ENCODE measurements around the gene KCNG2. TPM values are rescaled to one million over a fixed set of nuclear protein-coding genes. Genes with fewer than 3 reads are reported as not detected.
"Not testable (repeated sequence)": the region's sequence is repeated elsewhere in the genome, so short reads cannot be mapped to it uniquely, and the experiment has no call there.

KCNG2 gene, protein sequence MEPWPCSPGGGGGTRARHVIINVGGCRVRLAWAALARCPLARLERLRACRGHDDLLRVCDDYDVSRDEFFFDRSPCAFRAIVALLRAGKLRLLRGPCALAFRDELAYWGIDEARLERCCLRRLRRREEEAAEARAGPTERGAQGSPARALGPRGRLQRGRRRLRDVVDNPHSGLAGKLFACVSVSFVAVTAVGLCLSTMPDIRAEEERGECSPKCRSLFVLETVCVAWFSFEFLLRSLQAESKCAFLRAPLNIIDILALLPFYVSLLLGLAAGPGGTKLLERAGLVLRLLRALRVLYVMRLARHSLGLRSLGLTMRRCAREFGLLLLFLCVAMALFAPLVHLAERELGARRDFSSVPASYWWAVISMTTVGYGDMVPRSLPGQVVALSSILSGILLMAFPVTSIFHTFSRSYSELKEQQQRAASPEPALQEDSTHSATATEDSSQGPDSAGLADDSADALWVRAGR
- not detected for total RNA-seq
- long read RNA-seq = 0 reads

DNA sequence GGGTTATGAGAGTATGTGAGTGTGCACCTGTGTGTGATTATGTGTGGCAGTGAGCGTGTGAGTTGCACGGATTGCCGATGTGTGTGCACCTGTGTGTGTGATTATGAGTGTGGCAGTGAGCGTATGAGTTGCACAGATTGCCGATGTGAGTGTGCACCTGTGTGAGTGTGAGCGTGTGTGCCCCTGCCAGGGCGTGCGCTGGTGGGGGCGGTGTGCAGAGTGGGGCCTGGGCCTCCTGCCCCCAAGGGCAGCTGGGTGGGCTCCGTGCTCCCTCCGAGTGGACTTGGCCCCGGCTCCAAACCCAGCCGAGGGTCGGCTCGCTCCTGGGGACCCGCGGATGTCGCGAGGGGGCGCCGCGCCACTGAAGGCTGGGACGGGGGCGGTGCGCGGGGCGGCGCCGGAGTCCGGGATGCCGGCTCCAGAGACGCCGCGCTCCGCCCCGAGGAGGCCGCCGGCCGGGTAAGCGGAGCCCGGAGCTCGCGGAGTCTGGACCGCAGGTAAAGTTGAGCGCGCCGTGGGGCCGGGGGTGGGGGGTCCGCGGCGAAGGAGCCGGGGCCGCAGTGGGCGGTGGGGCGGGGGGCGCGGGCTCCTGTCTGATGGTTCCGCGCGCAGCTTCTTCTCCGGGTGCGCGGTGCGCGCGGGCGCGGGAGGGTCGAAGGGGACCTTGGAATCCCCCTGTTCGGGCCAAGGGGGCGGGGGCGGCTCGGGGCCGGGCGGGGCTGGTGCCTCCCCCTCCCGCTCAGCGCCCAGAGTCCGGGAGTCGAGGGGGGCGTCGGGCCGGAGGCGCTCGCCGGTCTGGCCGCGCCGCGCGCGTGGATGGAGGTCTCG lies at the start of gene KCNG2:
TSS of gene KCNG2 (plus strand) at position 421 of the 828 bp plus-strand sequence. CDS start 65,730 bp downstream, outside the sequence.
- peak; percentile 66 for DNase-seq
- ATAC-seq = peak; percentile 76
- intact Hi-C loops (cut with micrococcal nuclease) = no loop called here

DNA sequence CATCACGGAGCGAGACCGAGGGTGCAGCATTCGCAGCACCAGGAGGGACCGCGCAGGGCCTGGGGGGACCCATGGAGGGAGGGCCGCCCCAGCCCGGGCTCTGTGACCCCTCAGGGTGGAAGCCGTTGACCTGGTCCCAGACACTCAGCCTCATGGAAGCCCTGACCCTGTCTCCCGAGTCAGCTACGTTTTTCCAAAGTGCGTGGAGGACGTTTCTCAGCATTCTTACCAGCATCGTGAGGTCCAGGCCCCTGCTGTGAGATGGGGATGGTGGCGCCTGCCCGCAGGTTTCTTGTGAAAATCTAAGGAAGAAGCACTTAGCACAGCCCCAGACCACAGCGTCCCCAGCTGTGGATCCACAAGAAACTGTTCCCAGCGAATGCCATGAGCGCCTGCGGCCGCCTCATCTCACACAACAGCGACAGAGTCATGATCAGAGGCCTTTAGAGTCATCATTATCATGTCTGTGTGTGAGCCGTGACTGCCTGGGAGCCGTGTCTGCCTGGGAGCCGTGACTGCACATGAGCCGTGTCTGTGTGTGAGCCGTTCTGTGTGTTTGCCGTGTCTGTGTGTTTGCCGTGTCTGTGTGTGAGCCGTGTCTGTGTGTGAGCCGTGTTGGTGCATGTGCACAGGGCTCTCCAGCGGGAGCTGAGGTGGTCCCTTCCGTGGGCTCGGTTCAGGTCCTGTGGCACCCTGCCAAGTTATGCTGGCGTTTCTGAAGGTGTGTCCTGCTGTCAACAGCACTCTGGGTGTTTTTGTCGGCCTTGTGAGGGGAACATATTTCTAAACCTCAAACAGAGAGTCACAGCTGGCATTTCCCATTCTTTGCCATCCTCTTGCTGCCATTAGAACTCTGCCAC lies 49.2 kb upstream of the KCNG2 start:
- ATAC-seq (no peak), DNase-seq (no peak)
- intact Hi-C loops (cut with micrococcal nuclease) = no loop called here

DNA sequence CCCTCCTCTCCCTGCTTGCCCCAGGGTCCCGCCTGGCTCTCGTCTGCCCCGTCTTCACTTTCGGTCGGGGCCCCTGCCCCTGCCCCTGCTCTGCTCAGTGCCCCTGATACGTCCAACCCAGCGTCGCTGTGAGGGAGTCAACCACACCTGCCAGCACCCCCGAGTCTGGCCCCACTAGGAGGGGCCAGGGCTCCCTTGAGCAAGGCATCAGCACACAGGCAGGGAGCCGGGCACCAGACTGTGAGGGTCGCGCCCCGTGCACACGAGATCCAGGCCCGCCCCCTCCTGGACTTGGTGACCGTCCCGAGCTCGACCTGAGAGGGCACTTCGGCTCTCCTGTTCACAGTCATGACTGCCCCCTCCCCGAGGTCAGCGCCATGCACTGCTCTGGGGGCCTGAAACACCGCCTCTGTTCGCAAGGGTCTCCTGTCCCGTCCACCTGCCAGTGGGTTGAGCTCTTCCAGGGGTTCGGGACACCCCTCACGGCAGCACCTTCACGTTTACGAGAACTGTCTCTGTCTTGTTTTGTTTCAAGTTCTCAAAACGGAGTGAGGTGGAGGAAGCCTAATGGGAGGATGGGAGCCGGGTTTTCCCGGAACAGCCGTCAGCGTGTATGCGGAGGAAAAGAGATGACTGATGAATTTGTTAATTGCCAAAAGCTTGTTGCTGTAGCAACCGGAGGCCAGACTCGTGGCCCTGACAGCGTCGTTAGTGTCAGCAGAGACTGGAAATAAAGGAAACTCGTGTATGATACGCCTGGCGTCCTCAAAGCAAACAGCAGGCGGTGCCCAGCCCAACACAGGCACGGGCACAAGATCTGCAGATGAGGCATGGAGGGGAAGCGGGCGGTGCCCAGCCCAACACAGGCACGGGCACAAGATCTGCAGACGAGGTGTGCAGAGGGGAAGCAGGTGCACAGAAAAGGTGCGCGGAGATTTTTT lies 48.2 kb upstream of the KCNG2 start:
- ATAC-seq = no peak
- intact Hi-C loops (cut with micrococcal nuclease) = no loop called here
- DNase-seq = no peak

DNA sequence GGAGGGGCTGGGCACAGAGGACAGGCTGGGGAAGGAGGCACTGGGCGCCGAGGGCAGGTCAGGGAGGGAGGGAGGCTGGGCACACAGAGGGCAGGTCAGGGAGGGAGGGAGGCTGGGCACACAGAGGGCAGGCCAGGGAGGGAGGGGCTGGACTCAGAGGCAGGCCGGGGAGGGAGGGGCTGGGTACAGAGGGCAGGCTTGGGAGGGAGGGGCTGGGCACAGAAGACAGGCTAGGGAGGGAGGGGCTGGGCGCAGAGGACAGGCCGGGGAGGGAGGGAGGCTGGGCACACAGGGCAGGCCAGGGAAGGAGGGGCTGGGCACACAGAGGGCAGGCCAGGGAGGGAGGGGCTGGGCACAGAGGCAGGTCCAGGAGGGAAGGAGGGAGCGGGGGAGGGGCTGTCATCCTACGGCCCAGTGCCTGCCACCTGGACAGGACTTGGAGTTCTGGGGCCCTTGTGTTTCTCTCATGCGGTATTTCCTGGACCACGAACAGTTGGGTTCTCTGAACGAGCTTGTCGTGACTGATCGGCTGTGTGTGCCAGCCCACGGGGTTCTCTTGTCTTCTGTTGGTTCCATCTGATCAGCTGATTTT lies 46.7 kb upstream of the KCNG2 start:
- DNase-seq = no peak
- no peak for ATAC-seq
- intact Hi-C loops (cut with micrococcal nuclease) = no loop called here

DNA sequence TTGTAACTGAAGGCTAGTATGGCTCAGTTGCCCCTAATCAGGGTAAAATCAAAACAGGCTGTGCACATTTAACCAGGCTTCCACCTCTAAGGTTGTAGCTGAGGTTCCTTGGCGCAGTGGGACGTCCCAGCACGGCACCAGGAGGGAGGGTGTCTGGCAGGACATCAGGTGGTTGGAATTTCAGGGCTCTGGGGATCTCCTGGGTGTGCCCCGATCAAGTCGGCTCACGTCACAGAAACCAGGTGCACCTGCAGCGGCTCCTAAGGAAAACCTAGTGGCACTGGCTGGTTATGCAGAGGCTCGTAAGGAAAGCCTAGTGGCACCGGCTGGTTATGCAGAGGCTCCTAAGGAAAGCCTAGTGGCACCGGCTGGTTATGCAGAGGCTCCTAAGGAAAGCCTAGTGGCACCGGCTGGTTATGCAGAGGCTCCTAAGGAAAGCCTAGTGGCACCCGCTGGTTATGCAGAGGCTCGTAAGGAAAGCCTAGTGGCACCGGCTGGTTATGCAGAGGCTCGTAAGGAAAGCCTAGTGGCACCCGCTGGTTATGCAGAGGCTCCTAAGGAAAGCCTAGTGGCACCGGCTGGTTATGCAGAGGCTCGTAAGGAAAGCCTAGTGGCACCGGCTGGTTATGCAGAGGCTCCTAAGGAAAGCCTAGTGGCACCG lies 45.7 kb upstream of the KCNG2 start:
- intact Hi-C loops (cut with micrococcal nuclease); ATAC-seq; DNase-seq: not testable (repeated sequence)

DNA sequence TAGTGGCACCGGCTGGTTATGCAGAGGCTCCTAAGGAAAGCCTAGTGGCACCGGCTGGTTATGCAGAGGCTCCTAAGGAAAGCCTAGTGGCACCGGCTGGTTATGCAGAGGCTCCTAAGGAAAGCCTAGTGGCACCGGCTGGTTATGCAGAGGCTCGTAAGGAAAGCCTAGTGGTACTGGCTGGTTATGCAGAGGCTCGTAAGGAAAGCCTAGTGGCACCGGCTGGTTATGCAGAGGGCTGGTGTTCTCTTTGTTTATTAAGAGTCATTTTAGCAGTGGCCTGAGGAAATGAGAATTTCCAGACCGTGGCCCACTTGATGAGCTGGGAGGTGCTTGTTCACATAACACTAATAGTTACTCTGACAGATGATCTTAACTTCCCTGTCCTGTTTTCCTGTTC lies 44.8 kb upstream of the KCNG2 start:
- ATAC-seq; intact Hi-C loops (cut with micrococcal nuclease); DNase-seq: not testable (repeated sequence)

DNA sequence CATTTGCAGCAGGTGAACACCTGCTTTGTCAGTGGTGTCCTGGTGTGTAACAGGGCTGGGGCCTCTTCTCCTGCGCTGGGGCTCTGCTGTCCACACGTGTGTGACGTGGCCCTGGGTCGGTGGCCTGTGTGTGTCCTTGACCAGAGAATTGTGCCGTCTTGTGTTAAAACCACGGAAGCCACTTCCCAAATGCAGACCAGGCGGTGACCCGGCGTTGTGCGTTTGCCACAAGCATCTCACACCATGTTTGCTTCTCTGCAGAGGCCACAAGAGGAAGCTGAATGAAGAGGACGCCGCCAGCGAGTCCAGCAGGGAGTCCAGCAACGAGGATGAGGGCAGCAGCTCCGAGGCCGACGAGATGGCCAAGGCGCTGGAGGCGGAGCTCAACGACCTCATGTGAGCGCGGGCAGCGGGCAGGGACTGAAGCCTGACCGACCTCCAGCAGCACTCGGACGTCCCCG lies 44.3 kb upstream of the KCNG2 start:
- intact Hi-C loops (cut with micrococcal nuclease) = no loop called here
- ATAC-seq (no peak), DNase-seq (no peak)

DNA sequence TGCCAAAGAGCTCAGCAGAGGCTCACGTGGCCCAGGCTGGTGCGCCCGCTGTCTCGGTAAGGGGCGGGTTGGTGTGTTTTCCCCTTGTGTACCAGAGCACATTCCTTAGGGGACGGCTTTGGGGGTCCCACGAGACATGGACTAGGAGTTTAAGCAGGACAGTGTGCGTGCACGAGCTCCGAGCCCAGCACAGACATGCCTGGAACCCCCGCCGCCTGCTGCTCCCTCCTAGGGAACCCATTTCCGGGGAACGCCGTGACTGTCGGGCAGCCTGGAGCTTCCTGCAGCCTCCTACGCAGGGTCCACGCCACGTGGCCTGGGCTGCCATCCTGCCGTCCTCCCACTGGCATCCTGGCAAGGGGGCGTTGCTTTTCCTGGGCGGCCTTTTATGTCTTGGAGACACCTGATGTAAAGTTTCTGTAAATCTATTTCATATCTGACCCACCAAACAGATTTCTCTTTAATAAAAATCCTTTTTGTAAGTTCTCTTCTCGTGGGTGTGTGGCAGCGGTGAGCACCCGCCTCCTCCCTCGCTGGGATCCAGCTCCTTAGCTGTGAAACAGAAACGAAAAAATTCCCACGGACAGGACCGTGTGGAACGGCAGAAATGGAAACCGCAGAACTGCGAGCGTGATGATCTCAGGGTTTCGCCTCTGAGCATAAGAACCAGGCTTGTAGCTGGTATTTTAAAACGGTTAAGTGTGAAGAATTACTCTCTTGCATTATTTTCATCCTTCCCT lies 43.5 kb upstream of the KCNG2 start:
- DNase-seq = no peak
- no peak for ATAC-seq
- intact Hi-C loops (cut with micrococcal nuclease) = no loop called here

DNA sequence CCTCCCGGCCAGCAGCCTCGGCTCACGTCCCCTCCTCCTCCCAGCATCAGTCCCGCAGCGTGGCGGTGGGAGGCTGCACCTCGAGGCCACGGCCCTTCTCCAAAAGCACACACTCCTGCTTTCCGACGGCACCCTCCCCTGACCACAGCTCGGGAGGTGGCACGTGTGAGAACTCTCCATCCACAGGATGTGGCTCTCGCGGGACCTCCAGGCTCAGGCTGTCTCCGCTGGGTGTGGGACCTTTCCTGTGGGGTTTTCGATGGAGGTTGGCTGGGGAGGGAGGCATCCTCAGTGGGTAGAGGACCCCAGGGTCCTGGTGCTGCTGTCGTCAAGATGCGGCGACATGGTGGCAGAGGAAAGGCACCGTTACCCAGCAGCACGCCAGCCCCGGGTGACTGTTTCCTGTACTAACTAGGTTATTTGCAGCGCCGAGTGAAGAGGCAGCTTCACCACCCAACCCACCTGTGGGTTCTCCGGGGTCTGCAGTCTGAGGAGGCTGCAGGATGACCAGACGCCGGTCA lies 42.8 kb upstream of the KCNG2 start:
- intact Hi-C loops (cut with micrococcal nuclease) = no loop called here
- DNase-seq = no peak
- no peak for ATAC-seq

DNA sequence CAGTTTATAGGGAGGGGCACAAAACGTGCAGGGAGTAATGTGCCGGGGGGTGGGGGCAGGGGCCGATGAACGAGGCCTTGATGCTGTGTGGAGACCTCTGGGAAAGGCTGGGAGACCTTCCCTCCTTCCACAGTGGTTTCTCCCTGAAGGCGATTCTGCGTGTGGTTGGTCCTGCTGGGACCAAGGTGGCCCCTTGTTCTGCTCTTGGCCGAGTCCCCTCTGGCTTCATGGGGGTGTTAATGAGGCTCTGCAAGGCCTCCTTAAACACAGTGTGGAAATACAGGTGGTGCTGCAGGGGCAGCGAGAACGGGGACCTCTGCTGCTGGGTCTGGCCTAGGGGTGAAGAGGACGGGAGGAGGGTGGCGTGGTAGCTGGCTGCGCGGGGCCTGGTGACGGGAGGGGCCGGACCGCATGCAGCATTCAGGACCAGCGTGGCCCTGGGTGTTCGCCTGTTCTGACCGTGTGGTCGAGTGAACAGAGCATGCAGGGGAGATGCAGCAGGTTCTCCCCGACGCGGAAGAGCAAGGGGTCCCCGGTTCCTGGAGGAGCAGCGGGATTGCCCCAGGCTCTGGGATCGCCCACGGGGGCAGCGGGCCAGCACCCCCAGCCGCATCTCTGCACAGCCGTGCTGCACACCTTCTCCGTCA lies 42.1 kb upstream of the KCNG2 start:
- intact Hi-C loops (cut with micrococcal nuclease) = no loop called here

DNA sequence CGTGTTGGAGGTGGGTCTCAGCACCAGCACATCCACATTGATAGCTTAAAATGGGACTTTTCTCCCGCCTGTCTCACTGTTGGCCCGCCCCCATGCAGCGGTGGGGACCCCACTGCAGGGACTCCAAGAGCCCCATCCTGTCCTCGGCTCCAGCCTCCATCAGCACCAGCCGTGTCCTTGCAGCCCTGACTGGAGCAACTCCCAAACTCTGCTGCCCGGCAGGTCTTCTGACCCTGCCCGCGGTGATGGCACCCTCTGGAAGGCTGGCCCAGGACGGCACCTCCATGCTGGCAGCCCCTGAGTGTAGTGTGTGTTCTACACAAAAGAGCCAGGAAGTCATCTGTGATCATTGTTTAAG lies 41.6 kb upstream of the KCNG2 start:
- ATAC-seq (no peak), DNase-seq (no peak)
- intact Hi-C loops (cut with micrococcal nuclease) = no loop called here

More for the DNA sequence above, 42.1 kb upstream of the KCNG2 start:
- ATAC-seq = no peak
- DNase-seq = no peak

DNA sequence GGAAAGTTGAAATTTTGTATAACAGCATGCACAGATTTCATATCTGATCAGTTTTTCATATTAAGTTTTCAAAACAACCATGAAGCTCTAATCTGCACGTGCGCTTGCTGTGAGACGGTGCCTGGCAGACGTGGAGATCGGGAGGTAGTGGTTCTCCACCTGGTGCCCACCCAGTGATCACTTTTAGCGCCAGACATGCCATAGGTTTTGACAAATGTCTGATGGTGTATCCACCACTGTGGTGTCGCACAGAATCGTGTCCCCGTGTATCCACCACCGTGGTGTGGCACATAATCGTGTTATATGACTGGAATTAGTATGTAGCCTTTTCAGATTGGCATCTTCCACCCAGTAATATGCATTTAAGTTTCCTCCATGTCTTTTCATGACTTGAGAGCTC lies 40.9 kb upstream of the KCNG2 start:
- intact Hi-C loops (cut with micrococcal nuclease) = no loop called here
- ATAC-seq (no peak), DNase-seq (no peak)

DNA sequence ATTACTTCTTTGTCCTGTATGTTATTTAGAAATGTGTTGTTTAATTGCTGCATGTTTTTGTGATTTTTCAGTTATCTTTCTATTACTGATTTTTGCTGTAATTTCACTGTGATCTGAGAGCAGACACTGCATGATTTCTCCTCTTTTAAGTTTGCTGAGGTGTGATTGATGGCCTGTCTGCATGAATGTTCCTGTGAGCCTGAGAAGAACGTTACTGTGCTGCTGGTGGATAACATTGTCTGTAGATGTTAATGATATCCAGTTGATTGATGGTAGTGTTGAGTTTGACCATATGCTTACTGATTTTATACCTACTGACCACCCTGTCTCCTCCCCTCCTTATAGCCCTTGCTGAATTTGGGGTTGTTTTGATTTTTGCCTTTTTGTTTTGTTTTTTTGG lies 37.4 kb upstream of the KCNG2 start:
- intact Hi-C loops (cut with micrococcal nuclease) = no loop called here
- ATAC-seq (no peak), DNase-seq (no peak)

DNA sequence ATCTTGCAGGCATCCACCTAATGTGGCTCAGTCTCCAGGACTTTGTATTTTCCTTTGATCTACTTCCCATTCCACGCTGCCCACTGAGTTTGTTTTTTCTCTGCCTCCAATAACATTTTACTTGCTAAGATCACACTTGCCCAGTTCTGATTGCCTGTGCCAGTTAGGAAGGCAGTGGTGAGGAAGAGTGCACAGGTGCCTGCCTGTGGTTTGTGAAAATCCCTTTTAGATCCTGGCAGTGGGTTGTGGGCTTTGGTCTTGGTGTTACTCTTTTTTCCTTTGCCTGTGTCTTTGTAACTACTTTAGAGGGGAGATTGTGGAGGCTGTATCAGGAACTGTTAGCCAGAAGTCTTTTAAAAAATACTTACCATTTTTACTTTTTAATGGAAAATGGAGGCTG lies 36.9 kb upstream of the KCNG2 start:
- no peak for DNase-seq
- no peak for ATAC-seq
- intact Hi-C loops (cut with micrococcal nuclease) = no loop called here

DNA sequence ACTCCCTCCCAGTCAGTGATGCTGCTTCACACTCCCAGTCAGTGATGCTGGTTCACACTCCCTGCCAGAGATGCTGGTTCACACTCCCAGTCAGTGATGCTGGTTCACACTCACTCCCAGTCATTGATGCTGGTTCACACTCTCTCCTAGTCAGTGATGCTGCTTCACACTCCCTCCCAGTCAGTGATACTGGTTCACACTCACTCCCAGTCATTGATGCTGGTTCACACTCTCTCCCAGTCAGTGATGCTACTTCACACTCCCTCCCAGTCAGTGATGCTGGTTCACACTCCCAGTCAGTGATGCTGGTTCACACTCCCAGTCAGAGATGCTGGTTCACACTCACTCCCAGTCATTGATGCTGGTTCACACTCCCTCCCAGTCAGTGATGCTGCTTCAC lies 34.3 kb upstream of the KCNG2 start:
- DNase-seq (no peak), ATAC-seq (no peak)
- intact Hi-C loops (cut with micrococcal nuclease) = no loop called here

DNA sequence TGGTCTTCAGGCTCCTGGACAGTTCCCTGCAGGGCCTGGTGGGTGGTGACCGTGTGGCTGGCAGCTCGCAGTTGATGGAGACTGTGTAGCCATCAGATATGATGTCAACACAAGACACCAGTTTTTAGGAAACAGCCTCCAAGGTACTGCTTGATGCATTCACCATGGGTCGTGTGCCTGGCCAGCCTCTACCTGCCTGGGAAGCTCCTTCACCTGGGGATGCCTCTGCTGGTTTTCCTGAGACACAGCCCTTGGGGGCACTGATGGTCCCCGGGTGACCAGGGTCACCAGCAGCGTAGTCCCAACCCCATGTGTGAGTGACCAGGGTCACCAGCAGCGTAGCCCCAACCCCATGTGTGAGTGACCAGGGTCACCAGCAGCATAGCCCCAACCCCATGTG lies 33.6 kb upstream of the KCNG2 start:
- intact Hi-C loops (cut with micrococcal nuclease) = no loop called here
- DNase-seq = no peak
- ATAC-seq = no peak

Measured in left ventricle myocardium superior (tissue), 1 donor.